Cardiac septum (tissue), 1 donor: ENCODE measurements around the gene JAK3. TPM values are rescaled to one million over a fixed set of nuclear protein-coding genes. Genes with fewer than 3 reads are reported as not detected.
"Not testable (repeated sequence)": the region's sequence is repeated elsewhere in the genome, so short reads cannot be mapped to it uniquely, and the experiment has no call there.

Experiments
- DNase-seq: peaks from one replicate; pipeline ENCODE4 v3.0.0-alpha.2; 2020; ENCODE audit warnings: low spot score
- intact Hi-C: fragments of 100-400 bp; cut with DNase I; formaldehyde crosslinking; loops from one replicate; pipeline ENCODE4 v1.14.0; 2022
- total RNA-seq: library from RNA; stranded (reverse); fragmentation: NEBNext Ultra II Directional; extraction: Animal tissue kit (Norgen Biotek cat#: 25700); gene quantifications from one replicate; pipeline ENCODE4 v1.2.1, GENCODE V29; 2021
- donor health status: DM: no; HTN: no; CAD: no.

JAK3 gene
- total RNA-seq, 1 donor from 2014 or later: 6.2 TPM

DNA sequence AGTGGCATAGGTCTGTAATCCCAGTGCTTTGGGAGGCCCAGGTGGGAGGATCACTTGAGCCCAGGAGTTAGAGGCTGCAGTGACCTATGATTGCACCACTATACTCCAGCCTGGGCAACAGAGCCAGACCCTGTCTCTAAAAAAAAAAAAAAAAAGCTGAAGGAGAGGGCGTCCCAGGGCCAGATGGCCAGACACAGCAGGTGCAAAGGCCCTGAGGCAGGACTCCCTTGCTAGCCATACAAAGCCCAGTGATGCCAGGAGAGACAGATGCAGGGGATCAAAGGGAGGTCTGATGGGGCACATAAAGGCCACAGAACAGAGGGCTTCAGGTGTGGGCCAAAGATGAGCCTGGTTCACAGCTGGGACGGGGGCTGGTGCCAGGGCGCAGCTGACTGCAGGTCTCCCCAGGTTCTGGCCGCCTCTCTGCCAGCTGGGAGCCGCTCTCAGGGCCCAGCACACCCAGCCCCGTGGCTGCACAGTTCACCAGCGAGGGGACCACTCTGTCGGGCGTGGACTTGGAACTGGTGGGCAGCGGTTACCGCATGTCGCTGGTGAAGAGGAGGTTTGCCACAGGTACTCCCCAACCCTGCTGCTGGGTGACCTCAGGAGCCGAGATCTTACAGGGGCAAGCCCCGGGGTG lies 60.4 kb downstream of the JAK3 start:
- intact Hi-C loops: no loop called here
- DNase-seq: no peak

DNA sequence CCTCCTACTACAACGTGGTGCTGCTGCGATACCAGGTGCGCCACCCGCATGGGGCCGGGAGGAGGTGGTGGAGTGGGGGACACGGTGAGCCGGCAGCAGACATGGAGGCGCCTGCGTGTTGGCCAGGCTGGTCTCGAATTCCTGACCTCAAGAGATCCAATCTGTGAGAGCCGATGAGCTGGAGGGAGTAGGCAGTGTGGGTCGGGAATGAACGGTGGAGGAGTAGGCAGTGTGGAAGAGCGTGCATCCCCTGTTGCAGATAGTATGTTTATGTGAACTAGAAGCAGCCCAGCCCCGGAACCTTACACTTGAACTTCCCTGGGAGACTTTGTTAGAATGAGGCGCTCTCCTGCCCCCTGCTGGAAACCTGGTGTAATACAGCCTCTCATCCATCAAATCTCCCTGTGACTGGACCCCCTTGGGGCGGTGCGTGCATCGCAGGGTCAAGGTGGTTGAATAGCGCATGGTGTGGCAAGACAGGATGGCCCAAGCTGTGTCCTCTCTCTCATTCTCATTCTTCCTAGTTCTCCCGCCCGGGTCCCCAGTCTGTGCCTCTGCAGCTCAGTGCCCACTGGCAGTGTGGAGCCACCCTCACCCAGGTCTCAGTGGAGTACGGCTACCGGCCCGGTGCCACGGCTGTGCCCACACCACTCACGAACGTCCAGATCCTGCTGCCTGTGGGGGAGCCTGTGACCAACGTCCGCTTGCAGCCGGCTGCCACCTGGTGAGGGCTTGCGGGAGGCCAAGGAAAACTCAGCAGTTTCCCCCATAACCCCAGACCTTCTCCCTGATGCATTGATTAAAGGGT lies 63.4 kb downstream of the JAK3 start:
- DNase-seq: no peak
- intact Hi-C loops: no loop called here

GRCh38 chr19:17783721-17784120 lies 64.1 kb downstream of the JAK3 start:
- DNase-seq, intact Hi-C loops: not testable (repeated sequence)

- intact Hi-C loops: no loop called here
- DNase-seq: no peak
Measured at GRCh38 chr19:17780781-17781180, 67.0 kb downstream of the JAK3 start.

DNA sequence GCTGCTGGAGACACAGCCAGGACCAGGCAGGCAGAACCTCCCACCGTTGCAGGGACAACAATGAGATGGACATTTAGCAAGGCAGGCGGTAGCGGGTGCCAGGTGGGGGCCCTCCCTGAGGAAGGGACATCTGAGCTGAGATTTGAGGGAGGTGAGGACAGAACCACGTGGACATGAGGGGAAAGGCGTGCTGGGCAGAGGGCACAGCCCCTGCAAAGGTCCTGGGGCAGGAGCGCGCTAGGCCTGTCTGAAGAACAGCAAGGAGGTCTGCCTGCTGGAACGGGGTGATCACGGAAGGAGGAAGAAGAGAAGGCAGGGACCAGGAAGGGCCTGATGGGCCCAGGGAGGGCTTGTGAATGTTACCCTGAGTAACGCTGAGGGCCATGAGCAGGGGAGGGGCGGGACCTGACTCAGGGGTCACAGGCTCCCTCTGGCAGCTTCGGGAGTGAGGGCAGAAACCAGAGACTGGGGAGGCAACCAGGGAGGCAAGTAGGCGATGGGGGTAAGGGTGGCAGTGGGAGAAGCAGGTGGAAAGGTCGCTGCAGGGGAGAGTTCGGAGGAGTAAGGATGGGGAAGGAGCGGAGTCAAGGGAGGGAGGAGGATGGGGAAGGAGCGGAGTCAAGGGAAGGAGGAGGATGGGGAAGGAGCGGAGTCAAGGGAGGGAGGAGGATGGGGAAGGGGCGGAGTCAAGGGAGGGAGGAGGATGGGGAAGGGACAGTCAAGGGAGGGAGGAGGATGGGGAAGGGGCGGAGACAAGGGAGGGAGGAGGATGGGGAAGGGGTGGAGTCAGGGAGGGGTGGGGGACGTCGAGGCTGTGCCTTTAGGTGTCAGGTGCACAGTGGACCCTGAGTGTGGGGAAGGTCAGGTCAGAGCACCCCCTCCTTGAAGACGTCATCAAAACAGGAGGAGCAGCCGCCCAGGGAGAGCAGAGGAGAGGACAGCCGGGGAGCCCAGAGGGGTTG lies 68.5 kb downstream of the JAK3 start:
- peak; percentile 81 for DNase-seq
- intact Hi-C loops: no loop called here

DNA sequence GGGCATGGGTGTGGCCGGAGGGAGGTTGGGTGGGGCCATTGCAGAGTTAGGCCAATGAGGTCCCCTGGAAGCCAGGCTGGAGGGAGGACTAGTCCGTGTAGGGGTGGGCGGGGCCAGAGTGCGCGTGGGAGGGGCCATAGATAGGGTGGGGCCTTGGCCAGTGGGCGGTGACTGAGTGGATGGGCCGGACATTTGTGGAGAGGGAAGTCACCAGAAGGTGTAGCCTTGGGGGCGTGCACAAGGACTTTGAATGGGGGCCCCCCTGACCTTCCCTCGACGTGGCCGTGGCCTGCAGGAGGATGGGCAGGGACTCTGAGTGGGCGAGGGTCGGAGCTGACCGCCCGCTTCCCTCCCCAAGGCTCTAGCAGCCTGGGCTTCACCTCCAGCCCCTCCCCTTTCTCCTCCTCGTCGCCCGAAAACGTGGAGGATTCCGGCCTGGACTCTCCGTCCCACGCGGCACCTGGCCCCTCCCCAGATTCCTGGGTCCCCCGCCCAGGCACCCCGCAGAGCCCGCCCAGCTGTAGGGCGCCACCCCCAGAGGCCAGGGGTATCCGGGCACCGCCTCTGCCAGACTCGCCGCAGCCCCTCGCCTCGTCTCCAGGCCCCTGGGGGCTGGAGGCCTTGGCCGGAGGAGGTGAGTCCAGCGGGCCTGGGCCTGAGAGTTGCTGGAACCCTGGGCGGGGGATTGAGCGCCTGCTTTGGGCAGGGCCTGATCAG lies 69.4 kb downstream of the JAK3 start:
- peak; percentile 86 for DNase-seq
- intact Hi-C loops: no loop called here

- DNase-seq, intact Hi-C loops: not testable (repeated sequence)
Measured at GRCh38 chr19:17777840-17778239, 69.9 kb downstream of the JAK3 start.

- intact Hi-C loops: no loop called here
- DNase-seq: no peak
Measured at GRCh38 chr19:17775991-17776803, 71.6 kb downstream of the JAK3 start.

- intact Hi-C loops: no loop called here
- no peak for DNase-seq
Measured at GRCh38 chr19:17775245-17775927, 72.4 kb downstream of the JAK3 start.

Other genes with a start within 250 kb of the JAK3 start
- 0.30 TPM for gene UNC13A, start 159.6 kb downstream of the JAK3 start, total RNA-seq
- gene MAP1S, start 128.5 kb downstream of the JAK3 start, total RNA-seq: 27.5 TPM
- 1.0 TPM for gene FCHO1, start 96.5 kb downstream of the JAK3 start, total RNA-seq
- gene B3GNT3, start 52.8 kb downstream of the JAK3 start, total RNA-seq: not detected
- not detected for gene INSL3, start 26.5 kb downstream of the JAK3 start, total RNA-seq
- 669 TPM for gene RPL18A, start 11.9 kb upstream of the JAK3 start, total RNA-seq
- gene SLC5A5, start 24.0 kb upstream of the JAK3 start, total RNA-seq: not detected
- gene CCDC124, start 85.0 kb upstream of the JAK3 start, total RNA-seq: 71.3 TPM
- gene KCNN1, start 119.1 kb upstream of the JAK3 start, total RNA-seq: 0.19 TPM
- 9.2 TPM for gene ARRDC2, start 160.2 kb upstream of the JAK3 start, total RNA-seq
- gene IL12RB1, start 239.0 kb upstream of the JAK3 start, total RNA-seq: 0.35 TPM
- gene MAST3, start 249.8 kb upstream of the JAK3 start, total RNA-seq: 5.2 TPM